Measurements from ENCODE around the gene SLX4IP. TPM values are rescaled to one million over a fixed set of nuclear protein-coding genes. Genes with fewer than 3 reads are reported as not detected.
"Not testable (repeated sequence)": the region's sequence is repeated elsewhere in the genome, so short reads cannot be mapped to it uniquely, and the experiment has no call there.

SLX4IP gene
- total RNA-seq, 1 experiment from 2014 or later, result 7.4 TPM

GRCh38 chr20:10387686-10388085, 47.4 kb upstream of the SLX4IP start:
- Mint-ChIP-seq H3K27me3 (ENCODE audit: low read depth) (no peaks in the 10 kb centered on the region; the same call in 1 of the 2 replicates), H3K27ac (no peak overlapping the region), H3K4me3 (no peak overlapping the region), H3K36me3 (no peaks in the 10 kb centered on the region; the same call in 1 of the 2 replicates), H3K9me3 (peaks cover 25% of the 10 kb centered on the region), H3K4me1 (peaks cover 3% of the 10 kb centered on the region; the same call in 1 of the 2 replicates)
- TF ChIP-seq FOXP1 (CRISPR knock-in tag; IDR thresholded peaks at IDR 0.05; ENCODE audit: borderline replicate concordance), result no peak
- no peak for TF ChIP-seq FOXJ3 (CRISPR knock-in tag; IDR thresholded peaks at IDR 0.05; ENCODE audit: borderline replicate concordance)
- TF ChIP-seq OVOL2 (CRISPR knock-in tag; IDR thresholded peaks at IDR 0.05; ENCODE audit: borderline replicate concordance), result no peak
- TF ChIP-seq ZBTB21 (CRISPR knock-in tag; IDR thresholded peaks at IDR 0.05; ENCODE audit: borderline replicate concordance), result no peak
- no peak for TF ChIP-seq TCF7 (CRISPR knock-in tag; IDR thresholded peaks at IDR 0.05; ENCODE audit: low read depth)
- no peak for TF ChIP-seq TEAD4 (CRISPR knock-in tag; IDR thresholded peaks at IDR 0.05)
- no peak for TF ChIP-seq ETV6 (CRISPR knock-in tag; IDR thresholded peaks at IDR 0.05)
- TF ChIP-seq ELF4 (CRISPR knock-in tag; IDR thresholded peaks at IDR 0.05; ENCODE audit: low read depth), result no peak
- TF ChIP-seq ATF3 (CRISPR knock-in tag; conservative IDR thresholded peaks at IDR 0.05), result no peak
- TF ChIP-seq ZSCAN18 (CRISPR knock-in tag; IDR thresholded peaks at IDR 0.05), result no peak
- no peak for TF ChIP-seq ZNF263 (CRISPR knock-in tag; IDR thresholded peaks at IDR 0.05; ENCODE audit: low read depth)
- no peak for TF ChIP-seq MAX (CRISPR knock-in tag; IDR thresholded peaks at IDR 0.05)
- POLR2A ChIA-PET, result no interaction called here
- no peak for DNase-seq (ENCODE audit: low spot score)
- CTCF ChIA-PET, result no interaction called here
- ATAC-seq, result no peak

- no peak overlapping the region for H3K4me3 Mint-ChIP-seq
- TF ChIP-seq ZSCAN18 (CRISPR knock-in tag; IDR thresholded peaks at IDR 0.05) (no peak), TCF7 (CRISPR knock-in tag; IDR thresholded peaks at IDR 0.05; ENCODE audit: low read depth) (no peak), NFATC4 (CRISPR knock-in tag; IDR thresholded peaks at IDR 0.05) (no peak), IRF2 (CRISPR knock-in tag; IDR thresholded peaks at IDR 0.05; ENCODE audit: borderline replicate concordance, low read depth) (no peak), ETV6 (CRISPR knock-in tag; IDR thresholded peaks at IDR 0.05) (no peak), MLX (CRISPR knock-in tag; IDR thresholded peaks at IDR 0.05) (no peak), OVOL2 (CRISPR knock-in tag; IDR thresholded peaks at IDR 0.05; ENCODE audit: borderline replicate concordance) (no peak), ELF4 (CRISPR knock-in tag; IDR thresholded peaks at IDR 0.05; ENCODE audit: low read depth) (no peak)
- ChIA-PET CTCF (no interaction called here), POLR2A (no interaction called here)
- H3K4me1 Mint-ChIP-seq, result peaks cover 3% of the 10 kb centered on the region; the same call in 1 of the 2 replicates
- no peak for DNase-seq (ENCODE audit: low spot score)
- no peak for ATAC-seq
- H3K27me3 Mint-ChIP-seq (ENCODE audit: low read depth), result no peaks in the 10 kb centered on the region; the same call in 1 of the 2 replicates
- H3K36me3 Mint-ChIP-seq, result no peaks in the 10 kb centered on the region; the same call in 1 of the 2 replicates
- no peak overlapping the region for H3K27ac Mint-ChIP-seq
- peaks cover 25% of the 10 kb centered on the region for H3K9me3 Mint-ChIP-seq
These were observed 46.5 kb upstream of the SLX4IP start for GRCh38 chr20:10388597-10388996.

- ATAC-seq (no peak), DNase-seq (ENCODE audit: low spot score) (no peak)
- no peak for TF ChIP-seq SMAD3 (CRISPR knock-in tag; IDR thresholded peaks at IDR 0.05; ENCODE audit: borderline replicate concordance)
- TF ChIP-seq TP53 (CRISPR knock-in tag; IDR thresholded peaks at IDR 0.05), result no peak
- TF ChIP-seq ZMAT4 (CRISPR knock-in tag; IDR thresholded peaks at IDR 0.05), result no peak
- H3K27me3 Mint-ChIP-seq (ENCODE audit: low read depth), result no peaks in the 10 kb centered on the region; the same call in 1 of the 2 replicates
- H3K36me3 Mint-ChIP-seq, result peaks cover 2% of the 10 kb centered on the region
- H3K4me1 Mint-ChIP-seq, result peaks cover 3% of the 10 kb centered on the region; the same call in 1 of the 2 replicates
- H3K4me3 Mint-ChIP-seq, result no peak overlapping the region
- ChIA-PET POLR2A (no interaction called here), CTCF (no interaction called here)
- H3K27ac Mint-ChIP-seq, result no peak overlapping the region
- H3K9me3 Mint-ChIP-seq, result peaks cover 25% of the 10 kb centered on the region
These were observed 44.4 kb upstream of the SLX4IP start for GRCh38 chr20:10390709-10391108.

GRCh38 chr20:10394752-10395151, 40.4 kb upstream of the SLX4IP start:
- H3K4me1 Mint-ChIP-seq; H3K4me3 Mint-ChIP-seq; POLR2A ChIA-PET; H3K27ac Mint-ChIP-seq; H3K27me3 Mint-ChIP-seq (ENCODE audit: low read depth); H3K36me3 Mint-ChIP-seq; DNase-seq (ENCODE audit: low spot score); CTCF ChIA-PET; ATAC-seq: not testable (repeated sequence)
- H3K9me3 Mint-ChIP-seq, result peaks cover 15% of the 10 kb centered on the region

Data from WTC11 (cell line).